Measurements from ENCODE around the gene PRKAG1.

- TF ChIP-seq CTCF (IDR thresholded peaks at IDR 0.05), result no peak
- TF ChIP-seq EP300 (IDR thresholded peaks at IDR 0.05), result no peak
- no peak for TF ChIP-seq POLR2AphosphoS5 (IDR thresholded peaks at IDR 0.05)
- no peak for TF ChIP-seq POLR2A (IDR thresholded peaks at IDR 0.05)
Measured at GRCh38 chr12:48999371-49000131, 19.0 kb downstream of the PRKAG1 start, which contains the start of gene DDN.
